ENCODE results near the gene TOMM6.

DNA sequence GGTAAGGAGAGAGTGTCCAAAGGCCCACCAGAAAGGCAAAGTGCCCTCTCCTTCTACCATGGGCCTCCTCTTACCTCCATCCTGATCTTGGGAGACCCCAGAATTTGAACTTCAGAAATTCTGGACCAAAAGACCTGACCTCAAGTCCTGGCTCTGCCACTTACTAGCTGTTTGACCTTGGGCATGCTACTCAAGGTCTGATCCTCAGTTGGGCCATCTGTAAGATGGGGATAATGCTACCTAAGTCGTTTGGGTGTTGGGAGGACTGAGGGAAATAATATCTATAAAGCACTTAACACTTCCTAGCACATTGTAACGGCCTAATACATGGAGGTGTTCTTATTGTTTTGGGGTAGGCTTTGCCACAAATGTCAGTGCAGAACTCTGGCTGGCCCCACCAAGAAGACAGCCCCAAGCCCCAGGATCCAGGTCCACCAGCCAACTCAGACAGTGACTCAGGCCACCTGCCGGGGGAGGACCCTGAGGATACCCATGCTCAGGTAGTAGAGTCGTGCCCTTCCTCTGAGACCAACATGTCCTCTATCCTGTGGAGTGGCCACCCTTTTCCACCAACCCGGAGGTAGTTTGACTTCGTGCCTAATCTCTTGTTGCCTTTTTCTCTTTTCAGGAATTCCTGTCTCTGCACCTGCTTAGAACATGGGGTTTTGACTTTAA lies 4.3 kb upstream of the TOMM6 start:
- TF ChIP-seq CTCF (conservative IDR thresholded peaks at IDR 0.05; ENCODE audit: low read length) (no peak), EZH2phosphoT487 (IDR thresholded peaks at IDR 0.05; ENCODE audit: borderline replicate concordance, low read depth, low read length) (no peak)

All from OCI-LY7 (cell line).